LoVo (cell line): ENCODE data around the gene HSPA6.
"Not testable (repeated sequence)": the region's sequence is repeated elsewhere in the genome, so short reads cannot be mapped to it uniquely, and the experiment has no call there.

Source experiments
- DNase-seq: peaks from one replicate; pipeline ENCODE4 v3.0.0-alpha.2; 2016; ENCODE audit warnings: low spot score

Gene HSPA6

DNA sequence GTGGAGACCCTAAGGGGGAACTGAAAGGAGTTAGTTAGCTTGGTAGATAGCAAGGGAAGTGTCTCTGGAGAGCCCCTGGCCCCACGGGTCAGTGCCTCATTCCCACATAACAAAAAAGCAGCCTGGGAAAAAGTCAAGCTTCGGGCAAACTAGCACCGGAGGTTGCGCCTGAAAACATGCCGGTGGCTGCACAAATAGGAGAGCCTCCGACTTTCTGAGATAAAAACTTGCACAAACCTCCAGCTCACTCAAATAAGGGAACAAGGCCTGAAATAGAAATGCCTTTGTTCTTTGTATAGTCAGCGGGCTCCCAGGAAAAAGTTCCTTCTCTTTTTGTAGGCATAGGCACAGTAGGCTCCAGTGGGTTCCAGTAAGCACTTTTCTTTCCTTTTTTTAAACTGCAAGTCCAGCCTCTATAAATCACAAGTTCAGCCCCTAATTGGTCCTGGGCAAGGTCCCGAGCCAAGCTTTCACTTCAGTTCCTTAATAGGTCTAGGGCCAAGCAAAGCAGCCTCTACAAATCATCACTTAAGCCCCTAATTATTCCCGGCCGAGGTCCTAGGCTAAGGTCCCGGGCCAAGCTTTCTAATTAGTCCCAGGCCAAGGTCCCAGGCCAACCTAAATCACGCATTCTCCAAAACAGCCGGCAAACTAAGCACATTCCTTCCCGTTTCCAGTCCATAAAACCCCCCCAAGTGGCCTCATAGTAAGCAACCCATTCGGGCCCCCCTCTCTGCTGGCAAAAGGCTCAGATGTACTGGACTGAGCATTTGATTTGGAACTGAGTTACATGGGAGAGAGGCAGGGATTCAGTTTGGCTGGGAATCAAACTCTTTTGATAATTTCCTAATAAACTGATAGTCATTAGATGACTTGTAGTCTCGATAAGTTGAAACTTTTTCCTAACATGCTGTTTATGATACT is 8.6 kb downstream of the HSPA6 start:
- DNase-seq, result not testable (repeated sequence)

DNA sequence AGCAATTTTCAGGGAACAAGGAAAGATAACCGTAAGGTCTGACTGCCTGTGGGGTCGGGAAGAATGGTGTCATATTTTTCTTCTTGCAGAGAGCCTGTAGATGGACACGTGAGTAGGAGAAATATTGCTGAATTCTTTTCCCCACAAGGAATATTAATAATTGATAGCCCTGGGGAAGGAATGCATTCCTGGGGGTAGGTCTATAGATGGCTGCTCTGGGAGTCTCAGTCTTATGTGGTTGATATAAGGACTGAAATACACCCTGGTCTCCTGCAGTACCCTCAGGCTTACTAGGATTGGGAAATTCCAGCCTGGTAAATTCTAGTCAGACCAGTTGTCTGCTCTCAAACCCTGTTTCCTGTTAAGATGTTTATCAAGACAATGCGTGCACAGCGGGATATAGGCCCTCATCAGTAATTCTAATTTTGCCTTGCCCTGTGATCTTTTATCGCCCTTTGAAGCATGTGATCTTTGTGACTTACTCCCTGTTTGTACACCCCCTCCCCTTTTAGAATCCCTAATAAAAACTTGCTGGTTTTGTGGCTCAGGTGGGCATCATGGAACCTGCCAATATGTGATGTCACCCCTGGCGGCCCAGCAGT is 12.8 kb downstream of the HSPA6 start:
- not testable (repeated sequence) for DNase-seq

DNA sequence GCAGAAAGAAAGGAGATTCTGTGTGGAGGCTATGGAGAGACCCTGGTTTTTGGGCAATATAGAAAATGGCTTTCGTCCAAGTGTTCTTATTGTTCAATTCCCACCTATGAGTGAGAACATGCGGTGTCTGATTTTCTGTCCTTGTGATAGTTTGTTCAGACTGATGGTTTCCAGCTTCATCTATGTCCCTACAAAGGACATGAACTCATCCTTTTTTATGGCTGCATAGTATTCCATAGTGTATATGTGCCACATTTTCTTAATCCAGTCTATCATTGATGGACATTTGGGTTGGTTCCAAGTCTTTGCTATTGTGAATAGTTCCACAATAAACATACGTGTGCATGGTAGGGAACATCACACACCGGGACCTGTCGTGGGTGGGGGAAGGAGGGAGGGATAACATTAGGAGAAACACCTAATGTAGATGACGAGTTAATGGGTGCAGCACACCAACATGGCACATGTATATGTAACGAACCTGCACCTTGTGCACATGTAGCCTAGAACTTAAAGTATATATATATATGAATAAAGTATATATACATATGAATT is 14.7 kb downstream of the HSPA6 start:
- DNase-seq, result not testable (repeated sequence)

DNA sequence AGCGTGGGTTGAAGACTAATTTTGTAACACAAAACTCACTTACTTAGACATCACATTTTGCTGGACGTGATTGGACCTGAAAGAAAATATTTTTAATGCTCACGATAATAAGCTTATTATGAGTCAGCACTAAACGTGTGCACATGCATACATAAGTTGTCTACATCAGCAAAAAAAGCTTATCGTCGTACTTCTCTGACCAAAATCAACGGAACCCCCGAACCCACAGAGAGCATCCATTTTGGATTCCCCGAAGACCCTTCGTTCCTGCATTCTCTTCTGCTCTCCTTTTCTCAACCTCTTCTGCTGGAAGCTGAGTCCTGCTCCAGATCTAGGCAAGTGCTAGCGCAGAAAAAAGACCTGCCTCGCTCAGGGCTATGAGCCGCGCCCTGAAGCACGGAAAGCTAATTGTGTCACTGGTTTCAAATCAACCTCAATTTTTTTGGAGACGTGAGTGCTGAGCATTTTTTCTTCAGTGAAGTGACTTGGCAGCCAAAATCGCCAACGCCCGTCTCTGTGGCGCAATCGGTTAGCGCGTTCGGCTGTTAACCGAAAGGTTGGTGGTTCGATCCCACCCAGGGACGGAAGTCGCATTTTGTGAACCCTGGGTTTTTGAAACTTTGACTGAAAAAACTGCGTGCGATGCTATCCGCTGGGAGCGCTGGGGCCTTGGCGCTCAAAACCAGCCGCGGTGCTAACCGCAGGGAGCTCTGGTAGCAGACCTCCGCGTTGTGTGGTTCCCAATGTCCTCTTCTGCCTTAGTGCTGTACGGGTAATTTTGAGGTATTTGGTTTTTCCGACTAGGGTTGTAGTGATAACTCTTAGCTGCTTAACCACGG is 15.6 kb downstream of the HSPA6 start:
- DNase-seq, result peak; percentile 80

DNA sequence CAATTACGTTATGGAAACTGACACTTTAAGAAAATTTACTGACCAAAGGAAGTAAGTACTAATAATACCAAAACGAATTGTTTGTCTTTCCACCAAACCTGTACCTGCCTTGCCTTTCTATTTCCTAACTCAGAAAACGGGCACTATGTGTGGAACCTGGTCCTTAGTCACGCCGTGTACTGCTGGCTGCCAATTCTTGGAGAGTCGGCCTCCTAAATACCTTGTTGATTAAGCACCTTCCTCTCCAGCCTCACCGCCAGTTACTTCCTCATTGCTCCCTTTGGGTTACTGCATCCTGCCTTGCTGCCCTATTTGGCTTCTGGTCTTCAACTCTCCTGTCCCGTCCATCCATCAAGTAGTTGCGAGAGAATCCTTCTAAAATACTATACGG is 16.2 kb downstream of the HSPA6 start:
- DNase-seq, result not testable (repeated sequence)

DNA sequence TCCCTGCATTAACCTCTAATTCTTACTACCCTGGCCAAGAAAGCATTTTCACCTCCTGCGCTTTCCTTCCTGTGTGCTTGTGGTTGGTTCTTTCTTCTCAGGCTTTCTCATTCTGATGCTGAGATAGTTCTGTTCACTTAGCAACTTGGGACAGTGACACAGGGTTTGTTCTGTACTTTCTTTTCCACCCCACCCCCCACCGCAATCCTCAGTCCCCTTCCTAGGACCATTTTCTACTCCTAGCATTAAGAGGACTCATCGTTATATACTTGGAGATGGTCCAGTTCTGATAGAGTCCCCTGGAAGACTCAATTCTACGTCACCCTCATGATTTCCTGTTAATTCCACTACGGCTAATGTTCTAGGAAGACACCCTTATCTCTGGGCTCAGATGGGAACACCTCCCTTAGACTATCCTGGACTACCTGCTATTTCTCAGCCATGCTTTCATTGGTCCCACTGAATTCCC is 17.8 kb downstream of the HSPA6 start:
- not testable (repeated sequence) for DNase-seq

DNA sequence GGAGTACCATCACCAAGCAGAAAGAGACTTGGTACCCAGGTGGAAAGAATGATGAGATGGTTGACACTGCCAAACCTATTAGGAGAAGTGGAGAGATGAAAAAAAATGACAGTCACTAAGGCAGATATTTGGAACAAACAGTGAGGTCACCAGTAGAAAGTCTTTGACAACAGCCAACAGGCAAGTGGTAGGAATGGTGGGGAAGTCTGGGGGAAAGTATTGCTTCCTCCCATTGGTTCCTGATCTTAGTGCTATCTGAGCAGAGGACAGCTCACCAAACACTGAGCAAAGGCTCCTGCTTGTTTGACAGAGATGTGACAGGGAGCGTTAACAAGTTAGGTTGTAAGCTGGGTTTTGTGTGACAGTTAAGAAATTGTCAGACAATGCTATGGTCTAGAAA is 18.8 kb downstream of the HSPA6 start:
- DNase-seq, result not testable (repeated sequence)

DNA sequence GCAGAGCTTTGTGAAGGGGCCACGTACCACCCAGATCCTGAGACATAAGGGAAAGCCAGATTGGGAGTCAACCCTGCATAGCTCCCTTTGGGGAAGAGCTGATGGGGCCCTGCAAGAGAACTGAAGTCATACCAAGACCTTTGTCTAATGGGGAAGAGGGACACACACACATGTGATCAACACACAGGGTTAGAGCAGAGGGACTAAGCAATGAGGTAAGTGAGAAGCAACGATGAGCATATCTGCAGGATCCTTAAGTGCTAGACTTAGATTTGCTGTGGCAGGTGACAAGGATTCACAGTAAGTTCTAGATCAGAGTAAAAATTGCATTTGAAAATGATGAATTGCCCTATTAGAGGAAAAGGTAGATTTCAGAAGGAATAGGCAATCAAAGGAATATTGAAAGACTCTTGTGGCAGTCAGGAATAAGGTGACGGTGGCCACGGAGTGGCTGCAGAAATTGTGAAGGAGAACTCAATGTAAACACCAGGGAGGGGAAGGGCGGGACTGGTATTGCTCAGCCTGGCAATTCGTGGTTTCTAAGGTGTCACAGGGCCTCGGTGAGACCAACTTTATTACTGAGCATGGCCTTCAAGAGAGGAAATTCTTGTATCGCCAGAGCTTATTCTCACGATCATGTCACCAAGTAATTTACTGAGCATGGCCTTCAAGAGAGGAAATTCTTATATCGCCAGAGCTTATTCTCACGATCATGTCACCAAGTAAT is 20.8 kb downstream of the HSPA6 start:
- DNase-seq, result peak; percentile 44

DNA sequence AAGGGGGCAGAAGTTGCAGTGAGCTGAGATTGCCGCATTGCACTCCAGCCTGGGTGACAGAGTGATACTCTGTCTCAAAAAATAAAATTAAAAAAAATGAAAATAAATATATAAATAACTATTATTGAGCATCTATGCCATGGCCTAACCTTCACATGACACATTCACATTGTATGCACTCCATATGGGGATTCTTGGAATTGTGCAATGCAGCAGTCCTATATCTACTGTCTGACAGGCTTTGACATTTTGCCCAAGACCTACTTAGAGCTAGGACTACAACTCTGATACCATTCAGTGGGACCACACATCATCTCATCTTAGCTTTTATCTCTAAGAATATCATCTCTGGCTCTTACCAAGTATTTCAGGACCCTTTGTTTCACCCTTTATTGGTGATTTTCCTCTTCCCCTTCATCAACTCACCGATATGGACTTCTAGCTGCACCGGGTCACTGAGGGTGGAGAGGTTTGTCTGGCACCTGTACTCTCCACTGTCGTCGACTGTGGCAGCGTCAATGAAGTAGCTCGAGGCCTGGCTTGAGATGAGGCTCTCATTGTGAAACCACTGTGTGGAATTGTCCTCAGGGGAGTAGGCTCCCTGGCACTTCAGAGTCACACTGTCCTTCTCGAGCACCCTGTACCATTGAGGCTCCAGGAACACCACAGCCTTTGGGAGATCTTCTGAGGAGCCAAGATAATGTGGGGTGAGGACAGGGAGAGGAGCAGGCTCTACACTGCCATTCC is 23.8 kb downstream of the HSPA6 start:
- DNase-seq, result not testable (repeated sequence)

DNA sequence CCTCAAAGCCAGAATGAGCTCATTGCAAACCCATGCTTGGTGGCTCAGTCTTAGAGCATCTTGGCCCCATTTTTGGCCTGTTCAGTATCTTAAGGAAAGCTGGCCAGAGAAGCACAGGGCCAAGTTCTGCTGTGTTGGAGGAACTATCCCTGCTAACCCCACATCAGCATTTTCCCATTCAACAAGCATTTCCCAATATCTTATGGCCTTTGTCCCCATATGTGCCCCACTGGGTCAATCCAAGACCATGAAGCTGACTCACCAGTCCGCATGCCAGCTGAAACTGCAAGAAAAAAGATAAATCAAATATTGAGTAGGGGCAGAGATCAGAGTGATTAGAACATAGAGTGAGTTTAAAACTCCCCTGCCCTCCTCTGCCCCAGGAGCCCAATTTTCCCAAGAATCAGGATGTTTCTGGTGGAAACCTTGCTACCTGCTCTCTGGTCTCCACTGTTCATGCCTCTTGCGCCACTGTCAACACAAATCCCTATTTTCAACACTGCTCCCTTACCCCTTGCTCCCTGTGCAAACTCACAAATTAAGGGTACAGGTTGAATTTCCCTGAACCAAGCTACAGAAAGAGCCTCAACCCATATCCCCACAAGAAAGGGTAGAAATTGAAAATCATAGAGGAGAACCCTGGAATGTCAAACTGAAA is 24.5 kb downstream of the HSPA6 start:
- DNase-seq, result not testable (repeated sequence)

DNA sequence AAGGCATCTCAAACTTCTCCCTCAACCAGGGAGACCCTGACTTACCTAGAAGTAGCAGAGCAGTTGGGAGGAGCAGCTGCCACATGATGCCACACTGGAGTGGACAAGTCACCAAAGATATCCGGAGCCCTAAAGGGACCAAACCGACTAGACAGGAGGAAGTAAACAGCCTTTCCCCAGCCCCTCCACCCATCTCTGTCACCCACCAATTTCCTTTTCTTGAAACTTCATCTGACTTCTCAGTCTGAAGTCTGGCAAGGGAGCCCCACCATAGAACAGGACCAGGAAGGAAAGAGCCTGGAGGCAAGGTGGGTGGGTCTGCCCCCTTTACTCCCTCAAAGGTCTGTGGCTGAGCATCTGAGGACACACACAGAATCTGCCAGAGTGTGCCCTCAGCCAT is 25.3 kb downstream of the HSPA6 start, which contains the start of gene FCGR3A:
Gene FCGR3A (minus strand): TSS at position 167 of the 400 bp plus-strand sequence. CDS start 82 bp downstream, at position 85.
- DNase-seq, result no peak

DNA sequence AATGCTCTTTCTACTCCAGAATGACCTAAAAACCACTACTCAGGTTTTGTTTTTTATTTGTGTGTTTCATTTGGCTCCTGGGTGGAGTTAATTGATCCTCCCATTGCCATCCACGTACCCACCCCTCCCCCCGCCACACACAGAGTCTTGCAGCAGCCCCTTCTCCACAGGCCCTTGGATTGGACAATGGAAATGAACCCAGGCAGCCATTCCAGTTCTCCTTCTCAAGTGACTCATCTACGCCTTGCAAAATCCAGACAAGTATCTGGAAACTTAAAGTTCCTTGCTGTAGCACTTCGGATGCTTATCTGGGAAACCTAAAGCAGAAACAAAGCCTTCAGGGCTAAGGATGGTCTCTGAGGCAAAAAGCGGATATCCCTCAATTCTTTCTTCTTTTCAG is 26.6 kb downstream of the HSPA6 start:
- not testable (repeated sequence) for DNase-seq

DNA sequence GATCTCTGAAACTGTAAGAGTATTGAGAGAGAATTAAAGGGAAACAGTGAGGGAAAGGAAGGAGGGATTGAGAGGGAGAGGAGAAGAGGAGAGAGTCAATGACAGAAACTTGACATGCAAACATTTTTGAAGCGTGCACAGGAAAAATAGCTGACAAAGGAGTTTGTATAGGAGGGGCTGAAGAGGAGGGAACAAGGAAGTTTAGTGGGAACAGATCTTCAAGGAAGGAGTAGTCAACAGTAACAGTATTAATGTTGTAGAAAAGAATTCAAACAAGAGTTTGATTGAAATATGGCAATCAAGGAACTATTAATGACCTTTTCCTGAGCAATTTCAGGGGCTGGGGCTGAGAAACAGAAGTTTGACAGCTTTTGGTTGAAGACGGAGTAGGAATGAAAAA is 29.3 kb downstream of the HSPA6 start:
- DNase-seq, result not testable (repeated sequence)

DNA sequence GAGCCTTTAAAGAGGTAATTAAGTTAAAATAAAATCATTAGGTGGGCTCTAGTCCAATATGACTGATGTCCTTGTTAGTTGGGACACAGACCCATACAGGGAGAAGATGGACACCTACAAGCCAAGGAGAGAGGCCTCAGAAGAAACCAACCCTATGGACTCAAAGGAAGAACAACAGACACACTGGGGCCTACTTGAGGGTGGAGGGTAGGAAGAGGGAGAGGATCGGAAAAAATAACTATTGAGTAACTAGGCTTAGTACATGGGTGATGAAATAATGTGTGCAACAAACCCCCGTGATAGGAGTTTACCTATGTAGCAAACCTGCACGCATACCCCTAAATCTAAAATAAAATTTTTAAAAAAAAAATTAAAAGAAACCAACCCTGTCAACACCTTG is 30.0 kb downstream of the HSPA6 start:
- DNase-seq, result not testable (repeated sequence)

DNA sequence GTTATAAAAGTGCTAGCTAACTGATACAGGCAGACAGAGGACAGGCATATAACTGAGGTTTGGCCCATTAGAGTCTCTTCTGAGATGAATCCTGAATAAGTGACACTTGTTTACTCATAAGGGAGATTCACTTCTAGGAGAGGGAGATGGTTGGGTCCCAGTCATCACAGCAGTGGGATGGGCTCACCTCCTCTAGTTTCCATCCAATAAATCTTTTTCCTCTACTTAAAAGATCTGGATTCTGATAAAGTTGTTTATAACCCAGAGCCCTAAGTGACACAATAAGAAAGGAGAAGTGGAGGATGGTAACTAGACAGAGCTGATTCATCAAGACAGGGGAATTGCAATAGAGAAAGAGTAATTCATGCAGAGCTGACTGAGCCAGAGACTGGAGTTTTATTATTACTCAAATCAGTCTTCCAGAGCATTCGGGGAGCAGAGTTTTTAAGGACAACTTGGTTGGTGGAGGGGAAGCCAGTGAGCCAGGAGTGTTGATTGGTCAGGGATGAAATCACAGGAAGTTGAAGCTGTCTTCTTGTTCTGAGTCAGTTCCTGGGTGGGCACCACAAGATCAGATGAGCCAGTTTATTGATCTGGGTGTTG is 30.6 kb downstream of the HSPA6 start:
- DNase-seq, result not testable (repeated sequence)

DNA sequence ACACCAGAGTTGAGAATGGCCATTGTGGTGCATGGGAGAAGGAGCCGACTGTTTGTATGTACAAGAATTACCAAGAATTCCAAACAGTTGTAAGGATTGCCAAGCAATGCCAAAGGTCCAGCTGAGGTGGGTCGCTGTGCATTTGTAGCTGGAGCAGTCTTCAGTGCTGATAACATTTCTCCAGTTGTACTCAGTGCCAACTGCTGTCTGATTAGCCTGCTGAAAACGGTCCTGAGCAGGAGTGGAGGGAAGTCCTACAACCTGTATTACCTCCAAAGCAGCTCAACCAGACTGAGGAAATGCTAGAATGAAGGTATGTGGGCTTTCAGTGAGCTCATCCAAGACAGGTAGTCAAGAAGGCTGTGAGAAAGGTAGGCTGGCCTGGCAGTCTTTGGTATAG is 31.8 kb downstream of the HSPA6 start:
- DNase-seq, result not testable (repeated sequence)

DNA sequence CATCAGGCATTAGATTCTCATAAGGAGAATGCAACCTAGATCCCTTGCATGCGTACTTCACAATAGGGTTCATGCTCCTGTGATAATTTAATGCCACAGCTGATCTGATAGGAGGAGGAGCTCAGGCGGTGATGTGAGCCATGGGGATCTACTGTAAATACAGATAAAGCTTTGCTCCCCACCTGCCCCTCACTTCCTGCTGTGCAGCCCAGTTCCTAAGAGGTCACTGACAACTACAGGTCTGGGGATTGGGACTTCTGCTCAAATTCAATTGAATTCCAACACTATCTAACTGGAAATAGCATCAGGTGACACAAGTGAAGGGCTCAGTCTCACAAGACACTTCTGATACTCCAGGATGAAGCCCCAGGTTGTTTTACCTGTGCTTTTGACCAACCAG is 32.6 kb downstream of the HSPA6 start:
- not testable (repeated sequence) for DNase-seq

DNA sequence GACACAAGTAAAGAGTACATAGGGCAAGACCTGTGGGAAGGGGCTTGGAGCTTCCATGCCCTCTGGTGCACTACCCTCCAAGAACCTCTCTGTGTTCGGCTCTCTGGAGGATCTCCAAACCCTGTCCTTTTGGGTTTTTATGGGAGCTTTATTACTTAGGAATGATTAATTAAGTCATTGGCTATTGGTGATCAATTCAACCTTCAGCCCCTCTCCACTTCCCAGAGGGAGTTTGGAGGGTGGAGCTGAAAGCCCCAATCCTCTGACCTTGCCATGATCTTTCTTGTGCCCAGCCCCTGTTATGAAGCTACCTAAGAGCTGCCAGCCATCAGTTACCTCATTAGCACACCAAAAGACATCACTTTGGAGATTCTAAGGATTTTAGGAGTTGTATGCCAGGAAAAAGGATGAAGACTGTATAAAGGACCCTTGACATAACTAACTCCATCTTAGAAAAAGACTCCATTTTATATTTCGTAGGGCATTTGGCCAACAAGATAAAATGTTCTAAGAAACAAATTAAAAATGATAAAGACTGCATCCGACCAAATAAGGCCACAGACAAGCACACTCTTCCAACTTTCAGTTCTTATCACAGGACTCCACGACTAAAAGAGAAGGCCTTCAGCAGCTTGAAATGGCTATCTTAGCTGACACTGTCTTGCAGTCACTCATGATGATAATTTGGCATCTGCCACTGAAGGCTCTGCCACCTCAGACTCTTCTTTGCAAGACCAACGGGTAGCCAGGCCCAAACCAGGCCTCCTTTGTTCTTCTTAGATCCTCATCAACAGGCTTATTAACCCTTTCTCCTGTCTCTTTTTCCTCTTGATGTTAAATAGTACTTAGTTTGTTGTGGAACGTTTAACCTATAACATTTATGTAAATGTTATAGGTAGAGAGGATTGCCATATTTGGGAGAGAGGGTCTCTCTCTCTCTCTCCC is 33.4 kb downstream of the HSPA6 start:
- DNase-seq, result not testable (repeated sequence)
